ENCODE measurements around the gene GAK. TPM values are rescaled to one million over a fixed set of nuclear protein-coding genes. Genes with fewer than 3 reads are reported as not detected.

GAK gene
- total and polyA plus RNA-seq, 7 donors = 40.8 to 494 (median 124) TPM

GRCh38 chr4:860561-860960 is 71.6 kb downstream of the GAK start:
- TF ChIP-seq POLR2AphosphoS5 (IDR thresholded peaks at IDR 0.05) (no peak), POLR2A (IDR thresholded peaks at IDR 0.05) (no peak), CTCF (IDR thresholded peaks at IDR 0.05) (no peak), EP300 (IDR thresholded peaks at IDR 0.05) (no peak)
- H3K9me3 ChIP-seq = no peaks in the 10 kb centered on the region
- H3K4me3 ChIP-seq = no peak overlapping the region
- DNase-seq = no peak
- H3K27me3 ChIP-seq = no peaks in the 10 kb centered on the region
- intact Hi-C loops (cut with DNase I) = no loop called here
- no peaks in the 10 kb centered on the region for H3K4me1 ChIP-seq
- no peak overlapping the region for H3K27ac ChIP-seq
- H3K36me3 ChIP-seq = peaks cover 9 to 91% (median 57%) of the 10 kb centered on the region in 4 donors
- WGBS, 2 donors = 97 to 98% methylated on average over 21 of the region's 21 CpGs

GRCh38 chr4:859496-859895 is 72.6 kb downstream of the GAK start:
- Histone ChIP-seq H3K4me3 (no peak overlapping the region), H3K9me3 (no peaks in the 10 kb centered on the region), H3K27ac (no peak overlapping the region), H3K4me1 (no peaks in the 10 kb centered on the region), H3K36me3 (peaks cover 2 to 88% (median 49%) of the 10 kb centered on the region in 4 donors), H3K27me3 (no peaks in the 10 kb centered on the region)
- TF ChIP-seq EP300 (IDR thresholded peaks at IDR 0.05) (no peak), POLR2A (IDR thresholded peaks at IDR 0.05) (no peak), POLR2AphosphoS5 (IDR thresholded peaks at IDR 0.05) (no peak), CTCF (IDR thresholded peaks at IDR 0.05) (no peak)
- WGBS, 2 donors = 96 to 97% methylated on average over 13 of the region's 13 CpGs
- DNase-seq = no peak
- intact Hi-C loops (cut with DNase I) = no loop called here

- DNase-seq = no peak
- WGBS, 2 donors = 97 to 98% methylated on average over 31 of the region's 31 CpGs
- Histone ChIP-seq H3K4me3 (no peak overlapping the region), H3K4me1 (no peaks in the 10 kb centered on the region), H3K9me3 (no peaks in the 10 kb centered on the region), H3K27me3 (no peaks in the 10 kb centered on the region), H3K27ac (no peak overlapping the region), H3K36me3 (peaks cover 0 to 87% (median 44%) of the 10 kb centered on the region in 4 donors)
- TF ChIP-seq POLR2AphosphoS5 (IDR thresholded peaks at IDR 0.05) (no peak), EP300 (IDR thresholded peaks at IDR 0.05) (no peak), CTCF (IDR thresholded peaks at IDR 0.05) (no peak), POLR2A (IDR thresholded peaks at IDR 0.05) (no peak)
- intact Hi-C loops (cut with DNase I) = no loop called here
Measured at GRCh38 chr4:858831-859451, 73.2 kb downstream of the GAK start.

- WGBS, 2 donors = 97% methylated on average over 17 of the region's 17 CpGs
- Histone ChIP-seq H3K4me3 (no peak overlapping the region), H3K36me3 (peaks cover 0 to 81% (median 36%) of the 10 kb centered on the region in 4 donors), H3K27me3 (no peaks in the 10 kb centered on the region), H3K27ac (no peak overlapping the region), H3K9me3 (no peaks in the 10 kb centered on the region), H3K4me1 (no peaks in the 10 kb centered on the region)
- intact Hi-C loops (cut with DNase I) = no loop called here
- no peak for DNase-seq
- TF ChIP-seq CTCF (IDR thresholded peaks at IDR 0.05) (no peak), POLR2A (IDR thresholded peaks at IDR 0.05) (no peak), POLR2AphosphoS5 (IDR thresholded peaks at IDR 0.05) (no peak), EP300 (IDR thresholded peaks at IDR 0.05) (no peak)
Measured at GRCh38 chr4:858041-858481, 74.1 kb downstream of the GAK start.

GRCh38 chr4:857461-857860 is 74.7 kb downstream of the GAK start:
- Histone ChIP-seq H3K9me3 (no peaks in the 10 kb centered on the region), H3K4me1 (no peaks in the 10 kb centered on the region), H3K4me3 (no peak overlapping the region), H3K27ac (no peak overlapping the region), H3K27me3 (no peaks in the 10 kb centered on the region), H3K36me3 (peaks cover 0 to 77% (median 30%) of the 10 kb centered on the region in 4 donors)
- 92 to 97% methylated on average over 11 of the region's 11 CpGs for WGBS, 2 donors
- intact Hi-C loops (cut with DNase I) = no loop called here
- TF ChIP-seq CTCF (IDR thresholded peaks at IDR 0.05) (no peak), EP300 (IDR thresholded peaks at IDR 0.05) (no peak), POLR2A (IDR thresholded peaks at IDR 0.05) (no peak), POLR2AphosphoS5 (IDR thresholded peaks at IDR 0.05) (no peak)
- no peak for DNase-seq
